Glutamatergic neuron (in vitro differentiated cells): Measurements from ENCODE around the gene DHX58. TPM values are rescaled to one million over a fixed set of nuclear protein-coding genes. Genes with fewer than 3 reads are reported as not detected.

ENCODE experiments used
- DNase-seq: peaks from one replicate; pipeline ENCODE4 v3.0.0; 2022
- H3K27ac Mint-ChIP-seq: one replicate; pipeline ENCODE4 v1.8.0; 2020; ENCODE audit warnings: mild to moderate bottlenecking, mixed read lengths, inconsistent platforms; ENCODE audit not compliant: unreplicated experiment
- H3K27me3 Mint-ChIP-seq: one replicate; pipeline ENCODE4 v1.8.0; 2020; ENCODE audit warnings: mild to moderate bottlenecking, moderate library complexity, mixed read lengths, inconsistent platforms; ENCODE audit not compliant: unreplicated experiment
- H3K36me3 Mint-ChIP-seq: one replicate; pipeline ENCODE4 v1.8.0; 2020; ENCODE audit warnings: mild to moderate bottlenecking, mixed read lengths, inconsistent platforms; ENCODE audit not compliant: unreplicated experiment
- H3K4me1 Mint-ChIP-seq: one replicate; pipeline ENCODE4 v1.8.0; 2020; ENCODE audit warnings: mild to moderate bottlenecking, low read depth, mixed read lengths, inconsistent platforms; ENCODE audit not compliant: unreplicated experiment
- H3K4me3 Mint-ChIP-seq: one replicate; pipeline ENCODE4 v1.8.0; 2020; ENCODE audit warnings: mild to moderate bottlenecking, mixed read lengths, inconsistent platforms; ENCODE audit not compliant: unreplicated experiment
- H3K9me3 Mint-ChIP-seq: one replicate; pipeline ENCODE4 v1.8.0; 2020; ENCODE audit warnings: mild to moderate bottlenecking, moderate library complexity, mixed read lengths, inconsistent platforms; ENCODE audit not compliant: unreplicated experiment
- CTCF ChIP-seq: fragments of 200-600 bp; sonication (generic); IDR thresholded peaks from one replicate; pipeline ENCODE4 v1.5.0; 2021; ENCODE audit not compliant: partially characterized antibody, unreplicated experiment
- total RNA-seq: library from RNA; stranded (reverse); fragmentation: NEBNext Ultra II Directional; extraction: Animal tissue kit (Norgen Biotek cat#: 25700); gene quantifications from one replicate; pipeline ENCODE4 v1.2.1, GENCODE V29; 2021; ENCODE audit not compliant: unreplicated experiment

Gene DHX58
- total RNA-seq, 1 donor from 2014 or later: 0.42 TPM

GRCh38 chr17:42130310-42130936 lies 17.9 kb upstream of the DHX58 start:
- Mint-ChIP-seq H3K9me3 (no peaks in the 10 kb centered on the region), H3K4me3 (no peak overlapping the region), H3K36me3 (peaks cover 4% of the 10 kb centered on the region), H3K27me3 (peaks cover 5% of the 10 kb centered on the region), H3K4me1 (peaks cover 24% of the 10 kb centered on the region), H3K27ac (no peak overlapping the region)
- no peak for DNase-seq
- TF ChIP-seq CTCF: no peak

DNA sequence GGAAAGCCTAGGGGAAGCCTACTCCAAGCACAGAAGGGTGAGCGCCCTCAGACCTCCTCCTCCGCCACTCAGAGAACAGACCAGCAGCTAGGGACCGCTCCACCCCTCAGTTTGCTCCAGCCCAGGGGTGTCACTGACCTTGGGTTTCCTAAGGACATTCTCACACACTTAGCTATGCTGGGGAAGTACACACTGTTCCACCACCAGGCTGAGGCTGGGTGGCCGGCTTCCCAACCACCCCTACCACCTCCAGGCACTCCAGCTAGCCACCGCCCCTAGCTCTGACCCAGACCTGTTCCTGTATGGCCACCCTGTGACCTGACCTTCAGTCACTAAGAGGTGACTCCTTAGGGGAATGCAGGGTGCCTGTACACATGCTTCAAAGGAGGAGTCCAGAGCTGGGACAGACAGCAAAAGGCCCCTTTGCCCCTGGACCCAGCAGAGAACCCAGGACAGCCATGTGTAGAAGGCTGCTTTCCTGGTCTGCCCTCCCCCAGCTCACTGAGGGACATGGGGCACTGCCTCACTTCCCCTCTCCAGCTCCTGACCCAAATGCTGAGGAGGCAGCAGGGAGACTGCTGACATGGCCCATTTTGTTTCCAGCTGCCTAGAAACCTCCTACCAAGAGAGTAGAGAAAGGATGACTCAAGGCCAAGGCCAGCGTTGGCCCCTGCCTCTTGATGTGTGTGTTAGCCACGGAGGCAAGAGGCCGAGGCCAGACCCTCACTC lies 16.8 kb upstream of the DHX58 start:
- TF ChIP-seq CTCF: no peak
- Mint-ChIP-seq H3K27me3 (peaks cover 5% of the 10 kb centered on the region), H3K4me1 (peaks cover 24% of the 10 kb centered on the region), H3K4me3 (no peak overlapping the region), H3K9me3 (no peaks in the 10 kb centered on the region), H3K27ac (no peak overlapping the region), H3K36me3 (peaks cover 4% of the 10 kb centered on the region)
- no peak for DNase-seq

- H3K9me3 Mint-ChIP-seq: no peaks in the 10 kb centered on the region
- no peak for TF ChIP-seq CTCF
- H3K4me3 Mint-ChIP-seq: no peak overlapping the region
- peaks cover 15% of the 10 kb centered on the region for H3K4me1 Mint-ChIP-seq
- H3K27ac Mint-ChIP-seq: no peak overlapping the region
- DNase-seq: no peak
- H3K36me3 Mint-ChIP-seq: peaks cover 4% of the 10 kb centered on the region
- H3K27me3 Mint-ChIP-seq: peaks cover 6% of the 10 kb centered on the region
These were observed 14.9 kb upstream of the DHX58 start for GRCh38 chr17:42127414-42127813.

DNA sequence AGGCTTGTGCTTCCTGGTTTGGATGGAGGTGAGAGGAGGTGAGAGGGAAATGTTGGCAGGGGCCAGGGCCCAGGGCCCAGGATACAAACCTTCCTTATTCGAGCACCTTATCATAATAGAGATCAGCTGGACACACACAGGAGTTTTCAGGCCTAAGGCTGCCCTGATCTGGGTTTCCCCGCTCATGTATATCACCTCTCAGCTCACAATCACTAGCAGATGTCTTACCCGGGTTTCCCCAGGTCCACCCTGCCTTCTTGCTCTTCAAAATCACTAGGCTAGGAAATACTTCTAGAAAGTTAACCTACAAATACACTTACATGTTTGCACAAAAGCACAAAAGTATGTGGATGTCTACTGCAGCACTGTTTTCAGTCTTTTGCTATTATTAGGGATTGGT lies 14.3 kb upstream of the DHX58 start:
- Mint-ChIP-seq H3K4me3 (no peak overlapping the region), H3K9me3 (peaks cover 2% of the 10 kb centered on the region), H3K27ac (no peak overlapping the region), H3K27me3 (peaks cover 8% of the 10 kb centered on the region), H3K36me3 (peaks cover 4% of the 10 kb centered on the region), H3K4me1 (peaks cover 19% of the 10 kb centered on the region)
- TF ChIP-seq CTCF: no peak
- DNase-seq: no peak

DNA sequence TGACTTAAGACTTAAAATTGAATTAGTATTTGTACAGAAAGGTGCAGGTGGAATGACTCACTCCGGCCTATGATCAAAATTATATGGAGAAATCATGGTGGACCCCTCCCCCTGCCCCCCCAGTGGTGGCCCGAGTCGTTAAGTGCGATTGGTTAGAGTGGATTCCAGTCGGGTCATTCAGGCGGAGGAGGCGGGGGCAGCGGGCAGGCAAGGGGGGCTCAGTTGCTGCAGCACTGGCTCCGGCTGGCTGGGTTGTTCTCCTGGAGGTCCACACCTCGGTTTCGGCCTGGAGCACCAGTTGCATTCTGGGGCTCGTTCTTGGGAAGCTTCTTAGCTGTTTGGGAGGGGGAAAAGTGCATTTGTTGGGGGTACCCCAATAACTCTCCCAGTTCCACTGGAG lies 13.1 kb upstream of the DHX58 start:
- Mint-ChIP-seq H3K27me3 (peaks cover 8% of the 10 kb centered on the region), H3K4me3 (no peak overlapping the region), H3K4me1 (peaks cover 17% of the 10 kb centered on the region), H3K9me3 (peaks cover 7% of the 10 kb centered on the region), H3K36me3 (no peaks in the 10 kb centered on the region), H3K27ac (no peak overlapping the region)
- no peak for TF ChIP-seq CTCF
- no peak for DNase-seq
